DMS153 treated with DMSO at 0.1 percent for 48 hours (cell line): ENCODE measurements around the gene CDKN2A.

ENCODE experiments used
- DNase-seq: peaks from one replicate; lab custom pipeline; 2025; ENCODE audit not compliant: unreplicated experiment; lab: John Stamatoyannopoulos, UW

Gene CDKN2A

DNA sequence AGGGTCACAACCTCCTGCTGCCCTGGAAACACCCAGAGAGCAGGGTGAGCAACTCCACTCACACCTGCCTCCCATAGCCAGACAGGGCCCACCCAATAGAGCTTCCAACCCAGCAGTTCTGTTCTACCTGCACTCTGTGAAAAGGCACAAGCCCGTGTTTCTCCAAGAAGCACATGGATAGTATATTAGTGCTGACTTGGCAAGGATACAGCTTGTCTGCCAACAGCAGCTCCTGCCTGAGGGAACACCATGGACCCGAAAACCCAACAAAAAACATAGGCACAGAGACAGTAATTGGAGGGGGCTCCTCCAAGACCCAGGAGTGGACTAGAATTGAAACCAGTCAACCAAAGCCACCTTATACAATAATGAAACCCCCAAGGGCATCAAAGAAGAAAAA is 48.6 kb downstream of the CDKN2A start:
- DNase-seq: no peak

GRCh38 chr9:21943464-21943863 is 50.7 kb downstream of the CDKN2A start:
- DNase-seq: no peak

DNA sequence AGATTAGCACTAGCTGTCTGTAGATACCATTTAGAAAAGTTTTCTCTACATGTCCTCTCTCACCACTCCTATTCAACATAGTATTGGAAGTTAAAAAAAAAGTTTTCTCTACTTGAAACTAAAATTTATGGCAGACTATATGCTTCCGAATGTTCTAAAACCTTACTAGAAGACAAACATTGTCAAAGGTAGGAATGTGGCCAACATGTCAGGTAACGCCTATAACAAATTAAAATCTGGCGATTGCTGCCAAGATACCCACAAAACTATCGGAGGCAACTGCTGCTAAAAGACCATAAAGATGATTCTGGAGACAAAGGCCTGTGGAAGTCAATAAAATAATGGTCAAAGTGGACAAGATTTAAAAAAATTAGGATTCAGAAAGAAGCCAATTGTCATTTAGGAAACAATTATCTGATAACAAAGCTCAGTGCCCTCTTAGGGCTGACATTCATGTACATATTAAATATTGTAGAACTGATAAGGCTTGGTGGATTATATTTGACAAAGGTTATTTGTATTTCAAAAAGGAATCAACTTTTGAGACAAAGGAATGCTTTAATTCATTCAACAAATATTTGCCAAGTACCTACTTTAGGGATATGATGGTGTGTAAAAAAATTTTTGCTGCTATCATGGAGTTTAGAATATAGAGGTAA is 52.7 kb downstream of the CDKN2A start:
- DNase-seq: no peak

DNA sequence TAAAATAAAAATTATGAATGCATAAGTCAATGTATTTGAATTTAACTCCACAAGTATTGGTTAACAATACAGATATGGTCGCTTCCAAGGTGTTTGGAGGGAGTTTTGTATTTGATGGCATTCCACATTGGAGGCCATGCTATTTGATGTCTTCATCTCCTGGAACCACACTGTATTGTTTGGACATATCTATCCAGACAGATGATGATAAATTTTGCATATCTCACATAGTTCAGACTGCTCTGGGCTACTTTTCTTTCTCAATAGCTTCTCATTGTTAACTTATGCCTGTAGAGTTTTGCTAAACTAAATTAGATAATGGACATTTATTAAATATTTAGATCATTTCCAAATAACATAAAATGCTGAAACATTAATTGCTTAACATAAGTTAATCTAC is 58.0 kb downstream of the CDKN2A start:
- no peak for DNase-seq

GRCh38 chr9:21935631-21936030 is 58.6 kb downstream of the CDKN2A start:
- DNase-seq: no peak

GRCh38 chr9:21933865-21934264 is 60.3 kb downstream of the CDKN2A start:
- no peak for DNase-seq

DNA sequence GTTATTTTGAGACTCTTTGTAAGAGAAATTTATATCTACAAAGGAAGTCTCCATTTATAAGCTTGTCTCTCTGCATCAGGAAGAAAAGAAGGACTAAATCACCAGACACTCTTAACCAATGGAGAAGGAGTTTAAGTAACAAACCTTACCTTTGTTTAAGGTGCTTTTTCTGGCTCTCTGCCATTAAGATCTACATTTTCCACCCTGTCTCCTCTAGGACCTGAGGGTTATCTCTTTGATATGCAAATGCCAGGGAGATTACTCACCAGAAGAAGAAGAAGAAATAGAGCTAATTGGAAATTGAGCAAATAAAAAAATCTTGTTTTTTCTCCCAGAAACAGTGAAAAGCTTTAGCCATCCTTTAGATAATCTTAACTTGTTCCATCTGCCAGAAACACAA is 60.9 kb downstream of the CDKN2A start:
- DNase-seq: no peak

DNA sequence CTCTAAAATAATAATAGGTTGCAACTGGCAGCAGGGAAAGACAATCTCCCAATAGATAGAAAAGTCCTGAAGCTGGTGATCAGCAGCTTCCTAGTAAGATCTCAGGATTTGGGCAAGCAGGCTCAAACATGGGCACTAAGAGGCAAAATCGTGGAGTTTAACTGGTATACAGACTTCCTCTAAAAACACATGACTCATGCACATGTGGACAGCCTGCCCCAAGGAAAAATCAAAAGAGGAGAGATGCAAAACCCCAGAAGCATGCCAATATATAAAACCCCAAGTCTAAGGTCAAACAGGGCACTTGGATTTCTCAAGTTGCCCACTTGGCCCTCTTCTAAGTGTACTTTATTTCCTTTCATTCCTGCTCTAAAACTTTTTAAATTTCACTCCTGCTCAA is 62.8 kb downstream of the CDKN2A start:
- no peak for DNase-seq

- no peak for DNase-seq
Observed at GRCh38 chr9:21927752-21928151, 66.4 kb downstream of the CDKN2A start.

GRCh38 chr9:21923694-21924093 is 70.5 kb downstream of the CDKN2A start:
- no peak for DNase-seq

DNA sequence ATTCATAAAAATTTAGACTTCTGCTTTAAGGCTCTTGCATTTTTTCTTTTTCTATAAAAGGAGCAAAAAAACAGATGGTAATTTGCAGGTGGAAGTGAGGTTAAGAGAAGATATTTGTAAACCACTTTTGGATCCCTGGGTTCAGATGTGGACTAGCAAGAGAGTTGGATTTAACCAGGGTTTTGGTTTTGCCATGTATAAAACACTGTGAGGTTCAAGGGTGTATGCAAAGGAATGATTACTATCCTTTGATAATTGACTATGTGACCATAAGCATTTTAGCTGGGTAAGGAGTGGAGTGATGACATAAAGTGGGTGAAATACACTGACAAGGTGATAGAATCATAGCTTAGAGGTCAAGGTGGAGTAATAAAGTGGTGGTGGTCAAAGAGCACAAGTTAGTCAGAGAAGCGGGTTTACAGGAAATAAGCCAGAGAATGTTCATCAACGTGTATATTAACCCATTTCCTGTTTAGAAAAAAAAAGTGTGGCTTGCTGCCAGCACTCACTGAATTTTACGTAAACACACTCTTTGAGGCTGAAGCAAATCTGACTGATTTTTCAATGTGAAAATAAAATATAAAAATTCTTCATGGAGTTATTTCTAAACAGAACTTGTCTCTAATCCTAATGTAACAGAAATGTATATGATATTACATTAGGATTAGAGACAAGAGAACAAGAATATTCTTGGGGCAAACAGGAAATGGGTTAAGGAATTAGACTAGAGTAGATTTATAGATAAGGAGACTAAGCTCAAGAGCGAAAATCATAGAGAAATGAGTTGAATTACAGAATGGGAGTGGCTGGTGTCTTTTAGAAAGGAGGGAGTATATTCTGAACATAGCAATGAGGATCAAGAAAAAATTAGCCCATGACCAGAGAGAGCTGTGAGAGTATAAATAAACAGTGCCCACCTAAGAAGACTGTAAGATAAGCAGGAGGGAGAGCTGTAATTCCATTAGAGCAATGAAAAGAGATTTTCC is 74.5 kb downstream of the CDKN2A start:
- no peak for DNase-seq
